ENCODE data around the gene CEP170B. TPM values are rescaled to one million over a fixed set of nuclear protein-coding genes. Genes with fewer than 3 reads are reported as not detected.

The CEP170B gene
- total RNA-seq, 1 donor from 2014 or later = 10.5 TPM

DNA sequence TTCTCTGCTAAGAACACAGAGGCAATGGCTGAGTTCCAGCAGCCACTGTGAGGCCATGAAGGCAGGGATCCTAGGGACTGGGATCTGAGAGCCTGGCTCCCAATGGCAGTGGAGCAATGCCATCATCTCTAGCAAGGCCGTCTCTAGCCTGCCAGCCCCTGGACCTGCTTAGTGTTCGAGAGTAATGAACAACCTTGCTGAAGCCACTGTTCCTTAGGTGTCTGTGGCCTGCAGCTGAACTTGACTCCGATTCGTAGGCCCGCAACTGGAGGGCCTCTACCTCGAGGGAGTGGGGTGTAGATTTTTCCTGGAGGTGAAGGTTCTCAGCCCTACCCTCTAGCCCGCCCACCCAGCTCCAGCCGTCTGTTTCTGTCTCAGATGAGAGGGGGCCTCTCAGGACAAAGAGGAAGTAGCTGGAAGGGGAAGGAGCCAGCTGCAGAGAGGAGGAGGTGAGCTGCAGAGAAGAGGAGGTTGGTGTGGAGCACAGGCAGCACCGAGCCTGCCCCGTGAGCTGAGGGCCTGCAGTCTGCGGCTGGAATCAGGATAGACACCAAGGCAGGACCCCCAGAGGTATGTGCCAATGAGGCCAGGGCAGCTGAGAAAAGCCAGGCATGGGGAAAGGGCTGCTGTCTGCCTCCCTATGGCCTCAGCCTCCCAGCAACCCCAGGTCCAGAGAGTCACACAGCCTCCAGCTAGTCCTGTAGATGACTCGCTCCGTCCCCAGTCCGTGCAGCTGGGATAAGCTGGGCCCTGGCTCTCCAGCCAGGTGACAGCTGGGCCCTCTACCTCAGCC is 59.5 kb downstream of the CEP170B start, which contains the start of gene PLD4:
PLD4 (plus strand) TSS at position 459 of the 793 bp plus-strand sequence. CDS start 2,262 bp downstream, outside the sequence.
- DNase-seq (ENCODE audit: missing footprints) = no peak
- no peak for ATAC-seq
- intact Hi-C loops (cut with DNase I) = no loop called here

GRCh38 chr14:104925214-104925854 is 60.3 kb downstream of the CEP170B start:
- intact Hi-C loops (cut with DNase I) = no loop called here
- DNase-seq (ENCODE audit: missing footprints) = no peak

DNA sequence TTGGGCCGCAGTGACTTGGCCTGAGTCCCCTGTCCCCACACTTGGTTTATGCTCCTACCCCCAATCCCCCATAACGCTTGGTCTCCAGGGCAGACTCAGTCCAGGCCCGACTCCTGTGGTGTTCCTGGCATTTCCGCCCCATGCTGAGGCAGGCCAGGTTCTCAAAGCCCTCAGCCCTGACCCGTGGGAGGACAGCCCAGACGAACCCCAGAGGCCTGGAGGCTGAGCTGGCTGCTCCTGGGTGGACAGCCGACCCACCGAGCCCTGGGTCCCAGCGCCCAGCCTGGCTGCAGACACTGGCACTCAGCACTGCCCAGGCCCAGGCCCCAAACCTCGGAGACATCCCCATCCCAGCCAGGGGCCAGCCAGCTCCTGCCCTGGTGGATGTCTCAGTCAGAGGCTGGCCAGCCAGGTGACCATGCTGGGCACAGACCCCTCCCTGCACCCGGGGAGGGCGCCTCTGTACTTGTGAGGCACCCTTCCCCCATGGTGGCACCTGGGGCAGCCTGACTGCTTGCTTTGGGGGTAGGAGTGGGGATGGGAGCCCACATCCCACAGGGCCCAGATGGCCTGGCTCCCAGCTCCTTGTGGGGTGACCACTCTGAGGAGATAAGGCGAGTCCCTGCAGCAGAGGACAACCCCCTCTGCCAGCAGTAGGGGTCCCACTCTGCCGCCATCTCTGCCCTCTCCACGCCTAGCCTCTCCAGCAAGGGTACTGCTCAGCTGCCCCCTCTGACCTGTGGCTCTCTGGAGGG is 61.0 kb downstream of the CEP170B start:
- ATAC-seq = no peak
- intact Hi-C loops (cut with DNase I) = no loop called here
- DNase-seq (ENCODE audit: missing footprints) = no peak

More at GRCh38 chr14:104925214-104925854, 60.3 kb downstream of the CEP170B start:
- no peak for ATAC-seq

GRCh38 chr14:104926619-104927431 is 61.8 kb downstream of the CEP170B start:
- intact Hi-C loops (cut with DNase I) = no loop called here
- no peak for ATAC-seq
- DNase-seq (ENCODE audit: missing footprints) = no peak

DNA sequence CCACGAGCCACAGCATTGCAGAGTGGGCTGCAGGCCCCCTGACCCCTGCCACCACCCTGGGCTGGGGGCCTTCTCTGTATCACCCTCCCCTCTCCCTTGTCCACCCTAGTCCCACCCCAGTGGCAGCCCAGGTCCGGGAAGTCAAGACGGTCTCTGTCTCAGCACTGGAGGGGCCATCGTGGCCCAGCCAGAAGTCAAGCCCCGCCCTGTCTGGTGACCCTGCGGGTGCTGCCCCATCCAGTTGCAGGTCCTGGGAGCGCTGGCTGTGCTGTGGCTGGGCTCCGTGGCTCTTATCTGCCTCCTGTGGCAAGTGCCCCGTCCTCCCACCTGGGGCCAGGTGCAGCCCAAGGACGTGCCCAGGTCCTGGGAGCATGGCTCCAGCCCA is 62.4 kb downstream of the CEP170B start:
- intact Hi-C loops (cut with DNase I) = no loop called here
- ATAC-seq = no peak
- DNase-seq (ENCODE audit: missing footprints) = no peak

GRCh38 chr14:104927901-104928300 is 62.8 kb downstream of the CEP170B start:
- intact Hi-C loops (cut with DNase I) = no loop called here
- ATAC-seq (no peak), DNase-seq (ENCODE audit: missing footprints) (no peak)

- DNase-seq (ENCODE audit: missing footprints) (no peak), ATAC-seq (no peak)
- intact Hi-C loops (cut with DNase I) = no loop called here
Observed at GRCh38 chr14:104928391-104929133, 63.5 kb downstream of the CEP170B start.

DNA sequence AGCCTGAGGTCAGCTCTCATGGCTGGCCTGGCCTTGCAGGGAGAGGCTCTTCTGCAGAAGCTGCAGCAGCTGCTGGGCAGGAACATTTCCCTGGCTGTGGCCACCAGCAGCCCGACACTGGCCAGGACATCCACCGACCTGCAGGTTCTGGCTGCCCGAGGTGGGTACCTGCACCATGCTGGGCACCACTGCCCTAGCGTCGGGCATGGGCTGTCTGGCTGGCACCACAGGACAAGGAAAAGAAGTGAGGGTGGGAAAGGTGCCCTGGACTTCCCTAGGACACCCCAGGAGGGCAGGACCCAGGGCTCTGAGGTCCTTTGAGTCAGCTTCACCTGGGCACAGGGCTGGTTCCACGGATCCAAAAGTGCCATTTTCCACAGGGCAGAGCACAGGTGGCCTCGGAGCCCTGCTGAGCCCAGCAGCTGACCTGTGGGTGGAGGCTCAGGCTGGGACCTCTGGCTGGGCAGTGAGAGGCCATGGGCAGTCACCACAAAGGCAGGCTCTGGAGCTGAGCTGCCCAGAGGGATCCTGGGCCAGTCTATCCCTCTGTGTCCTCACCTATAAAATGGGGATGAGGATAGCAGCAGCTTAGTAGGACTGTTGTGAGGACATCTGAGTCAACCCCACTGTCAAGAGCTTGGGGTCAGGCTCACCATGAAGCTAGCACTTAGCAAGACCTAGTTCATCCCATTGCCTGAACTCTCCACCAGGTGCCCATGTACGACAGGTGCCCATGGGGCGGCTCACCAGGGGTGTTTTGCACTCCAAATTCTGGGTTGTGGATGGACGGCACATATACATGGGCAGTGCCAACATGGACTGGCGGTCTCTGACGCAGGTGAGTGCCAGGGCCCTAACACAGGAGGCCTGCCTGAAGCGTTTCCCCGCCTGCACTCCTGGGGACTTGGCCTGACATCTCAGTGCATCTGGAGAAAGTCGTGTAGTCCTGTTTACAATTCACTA is 64.5 kb downstream of the CEP170B start:
- ATAC-seq = no peak
- intact Hi-C loops (cut with DNase I) = no loop called here
- DNase-seq (ENCODE audit: missing footprints) = no peak

DNA sequence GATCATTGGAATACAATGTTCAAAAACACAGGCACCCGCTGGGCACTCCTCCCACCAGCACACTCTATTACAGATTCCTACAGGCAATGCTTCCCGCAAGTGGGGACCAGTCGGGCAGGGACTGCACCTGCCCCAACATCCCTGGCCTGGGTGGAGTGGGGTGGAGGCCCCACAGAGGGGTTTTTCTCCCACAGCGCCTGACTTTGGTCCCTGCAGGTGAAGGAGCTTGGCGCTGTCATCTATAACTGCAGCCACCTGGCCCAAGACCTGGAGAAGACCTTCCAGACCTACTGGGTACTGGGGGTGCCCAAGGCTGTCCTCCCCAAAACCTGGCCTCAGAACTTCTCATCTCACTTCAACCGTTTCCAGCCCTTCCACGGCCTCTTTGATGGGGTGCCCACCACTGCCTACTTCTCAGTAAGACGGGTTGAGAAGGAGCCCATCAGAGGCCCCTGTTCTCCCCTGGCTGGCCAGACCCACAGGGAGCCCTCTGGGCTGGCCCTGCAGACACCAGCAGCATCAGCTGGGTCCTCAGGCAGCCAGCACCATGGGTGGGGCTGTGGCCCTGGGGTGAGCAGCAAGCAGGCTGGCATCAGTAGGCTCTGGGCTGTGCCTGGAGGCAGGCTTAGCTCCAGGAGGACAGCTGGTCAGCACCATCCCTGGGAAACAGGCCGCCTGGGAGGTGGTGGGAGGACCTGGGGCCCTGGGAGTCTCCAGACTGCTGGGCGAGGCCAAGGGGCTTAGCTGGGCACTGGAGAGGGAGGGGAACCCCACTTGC is 65.6 kb downstream of the CEP170B start:
- intact Hi-C loops (cut with DNase I) = no loop called here
- ATAC-seq = no peak

DNA sequence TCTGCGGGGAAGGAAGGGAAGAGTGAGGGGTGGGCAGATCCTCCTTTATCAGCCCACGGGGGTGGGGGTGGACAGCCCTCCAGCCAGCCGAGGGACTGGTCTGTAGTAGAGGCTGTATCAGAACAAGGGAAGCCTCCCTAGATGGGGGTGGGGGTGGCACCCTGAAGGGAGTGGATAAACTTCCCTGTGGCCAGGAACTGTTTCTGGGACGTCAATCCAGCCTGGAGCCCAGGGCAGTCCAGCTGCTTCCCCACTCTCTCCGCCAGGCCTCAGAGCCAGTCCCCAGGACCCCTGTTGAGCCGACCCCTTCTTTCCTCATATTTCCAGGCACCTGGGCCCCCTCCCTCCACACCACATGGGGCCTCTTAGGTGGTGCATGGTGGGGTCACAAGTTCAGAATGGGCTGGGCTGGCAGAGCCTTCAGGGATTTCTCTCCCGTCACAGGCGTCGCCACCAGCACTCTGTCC is 66.3 kb downstream of the CEP170B start:
- ATAC-seq (no peak), DNase-seq (ENCODE audit: missing footprints) (no peak)
- intact Hi-C loops (cut with DNase I) = no loop called here

More for the DNA sequence above, 65.6 kb downstream of the CEP170B start:
- DNase-seq (ENCODE audit: missing footprints) = no peak

- intact Hi-C loops (cut with DNase I) = loop anchor here (2.0 kb wide), 1 partner anchor 35 kb away; no protein-coding TSS in a partner anchor
- DNase-seq (ENCODE audit: missing footprints) (no peak), ATAC-seq (no peak)
Observed at GRCh38 chr14:104931771-104932675, 67.0 kb downstream of the CEP170B start.

GRCh38 chr14:104932676-104933631 is 67.9 kb downstream of the CEP170B start:
- ATAC-seq = peak; percentile 84
- intact Hi-C loops (cut with DNase I) = loop anchor here (2.0 kb wide), 1 partner anchor 34 kb away; no protein-coding TSS in a partner anchor
- peak; percentile 92 for DNase-seq (ENCODE audit: missing footprints)

DNA sequence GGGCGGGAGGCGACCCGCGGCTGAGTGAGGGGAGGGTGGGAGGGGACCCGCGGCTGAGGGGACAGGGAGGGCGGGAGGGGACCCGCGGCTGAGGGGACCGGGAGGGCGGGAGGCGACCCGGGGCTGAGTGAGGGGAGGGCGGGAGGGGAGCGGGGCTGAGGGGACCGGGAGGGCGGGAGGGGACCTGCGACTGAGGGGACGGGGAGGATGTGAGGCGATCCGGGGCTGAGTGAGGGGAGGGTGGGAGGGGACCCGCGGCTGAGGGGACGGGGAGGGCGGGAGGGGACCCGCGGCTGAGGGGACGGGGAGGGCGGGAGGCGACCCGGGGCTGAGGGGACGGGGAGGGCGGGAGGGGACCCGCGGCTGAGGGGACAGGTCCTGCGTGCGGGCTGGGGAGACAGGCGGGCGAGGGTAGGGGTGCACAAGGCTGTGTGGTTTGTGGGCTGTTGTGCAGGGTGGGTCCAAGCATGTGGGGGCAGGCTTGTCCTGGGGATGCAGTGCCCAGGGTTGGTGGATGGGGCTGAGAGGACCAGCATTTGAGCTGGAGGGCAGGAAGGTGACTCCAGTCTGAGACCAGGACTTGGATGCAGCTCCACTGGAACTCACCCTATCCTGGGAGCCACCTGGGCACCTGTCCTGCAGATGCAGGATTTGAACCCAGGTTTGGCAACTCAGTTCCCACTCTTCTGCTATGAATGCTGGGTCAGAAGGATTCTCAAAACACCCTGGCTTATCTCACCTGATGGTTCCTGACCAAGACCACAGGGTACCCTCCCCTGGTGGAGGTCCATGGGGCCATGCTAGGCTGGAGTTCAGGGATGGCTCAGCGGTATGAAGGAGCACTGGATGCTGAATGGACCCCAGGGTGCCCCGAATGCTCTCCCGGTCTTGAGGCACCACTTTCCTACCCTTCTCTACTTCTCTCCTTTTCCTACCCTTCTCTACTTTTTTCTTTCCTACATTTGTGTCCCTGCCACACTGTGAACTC is 69.0 kb downstream of the CEP170B start:
- intact Hi-C loops (cut with DNase I) = loop anchor here (2.0 kb wide), 1 partner anchor 33 kb away; no protein-coding TSS in a partner anchor
- no peak for DNase-seq (ENCODE audit: missing footprints)
- no peak for ATAC-seq

Measured in Right ventricle myocardium inferior (tissue), 1 donor.